ENCODE measurements around the gene IRF7.
"Not testable (repeated sequence)": the region's sequence is repeated elsewhere in the genome, so short reads cannot be mapped to it uniquely, and the experiment has no call there.

The IRF7 gene

GRCh38 chr11:615504-616319 is at the start of gene IRF7:
IRF7 (minus strand) TSS chr11:615950; CDS start chr11:615364, 586 bp downstream.
- peak; percentile 39 for DNase-seq (ENCODE audit: low read depth)

DNA sequence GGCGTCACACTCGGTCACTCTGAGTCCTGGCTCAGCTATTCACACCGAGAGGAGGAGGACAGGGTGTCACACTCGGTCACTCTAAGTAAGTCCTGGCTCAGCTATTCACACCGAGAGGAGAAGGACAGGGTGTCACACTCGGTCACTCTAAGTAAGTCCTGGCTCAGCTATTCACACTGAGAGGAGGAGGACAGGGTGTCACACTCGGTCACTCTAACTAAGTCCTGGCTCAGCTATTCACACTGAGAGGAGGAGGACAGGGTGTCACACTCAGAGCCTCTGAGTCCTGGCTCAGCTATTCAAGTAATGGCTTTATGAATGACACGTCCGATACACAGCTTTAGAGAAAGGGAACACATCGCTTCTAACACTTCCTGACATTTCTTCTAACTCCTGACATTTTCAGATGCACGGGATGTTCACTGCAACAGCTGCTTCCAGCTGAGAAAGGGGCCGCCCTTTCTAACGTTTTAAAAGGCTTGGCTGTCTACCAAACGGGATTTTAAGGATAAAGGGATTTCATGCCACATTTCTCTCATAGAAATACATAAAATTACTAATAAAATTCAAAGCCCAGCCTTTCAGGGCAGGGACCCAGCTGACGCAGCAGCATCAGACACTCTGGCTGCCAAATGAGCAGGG is 49.4 kb upstream of the IRF7 start:
- DNase-seq (ENCODE audit: low read depth), result no peak

DNA sequence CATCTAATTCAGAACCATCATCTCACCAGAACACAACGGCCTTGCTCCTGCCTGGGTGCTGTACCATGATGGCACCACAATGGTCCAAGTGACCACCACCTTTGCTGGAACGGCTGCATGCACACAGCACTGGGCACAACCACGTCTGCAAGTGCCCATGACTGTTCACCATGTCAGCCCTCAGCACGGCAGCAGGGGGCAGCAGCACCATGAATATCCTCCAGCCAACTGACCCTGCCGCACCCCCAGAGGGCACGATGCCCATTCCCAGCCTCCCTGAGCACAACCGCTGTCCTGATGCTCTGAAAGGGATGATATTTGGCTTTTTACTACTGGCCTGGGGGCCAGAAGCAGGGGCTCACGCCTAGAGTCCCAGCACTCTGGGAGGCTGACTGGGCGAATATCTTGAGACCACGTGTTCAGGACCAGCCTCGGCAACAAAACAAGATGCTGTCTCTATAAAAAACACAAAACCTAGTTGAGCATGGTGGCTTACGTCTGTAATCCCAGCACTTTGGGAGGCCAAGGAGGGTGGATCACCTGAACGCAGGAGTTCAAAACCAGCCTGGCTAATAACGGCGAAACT is 47.0 kb upstream of the IRF7 start:
- no peak for DNase-seq (ENCODE audit: low read depth)

DNA sequence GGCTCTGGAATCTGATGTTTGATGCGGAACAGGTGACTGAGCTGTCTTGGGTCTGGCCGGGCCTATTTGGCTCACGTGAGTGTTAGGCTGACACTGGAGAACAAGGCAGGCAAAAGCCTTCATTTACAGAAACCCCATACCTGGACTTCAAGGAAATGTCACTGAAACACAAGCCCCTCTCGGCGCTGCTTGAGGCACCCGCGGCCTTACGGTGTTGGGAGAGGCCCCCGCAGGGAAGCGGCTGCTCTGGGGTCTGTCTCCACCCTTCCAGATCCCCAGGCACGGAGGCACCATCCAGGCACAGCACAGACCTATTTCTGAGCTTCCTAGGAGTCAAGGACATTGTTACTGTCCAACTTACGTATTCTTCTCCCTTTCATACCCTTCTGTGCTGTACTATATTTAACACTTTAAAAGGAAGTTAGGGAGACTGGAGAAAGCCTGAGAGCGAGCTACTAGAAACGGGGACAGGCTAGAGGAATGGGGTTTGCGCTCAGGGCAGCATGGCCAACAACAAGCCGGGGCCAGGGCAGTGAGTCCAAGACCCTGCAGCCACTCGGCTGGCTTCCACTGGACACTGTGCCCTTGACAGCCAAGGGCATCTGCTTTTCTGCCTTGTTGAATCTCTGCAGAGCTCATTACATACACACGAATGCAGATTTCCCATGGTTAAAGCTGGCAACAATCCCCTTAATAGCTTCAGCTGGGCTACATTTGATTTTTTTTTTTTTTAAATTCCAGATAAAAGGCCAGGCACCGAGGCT is 45.1 kb upstream of the IRF7 start:
- no peak for DNase-seq (ENCODE audit: low read depth)

- DNase-seq (ENCODE audit: low read depth), result no peak
Measured at GRCh38 chr11:660281-660680, 44.5 kb upstream of the IRF7 start.

DNA sequence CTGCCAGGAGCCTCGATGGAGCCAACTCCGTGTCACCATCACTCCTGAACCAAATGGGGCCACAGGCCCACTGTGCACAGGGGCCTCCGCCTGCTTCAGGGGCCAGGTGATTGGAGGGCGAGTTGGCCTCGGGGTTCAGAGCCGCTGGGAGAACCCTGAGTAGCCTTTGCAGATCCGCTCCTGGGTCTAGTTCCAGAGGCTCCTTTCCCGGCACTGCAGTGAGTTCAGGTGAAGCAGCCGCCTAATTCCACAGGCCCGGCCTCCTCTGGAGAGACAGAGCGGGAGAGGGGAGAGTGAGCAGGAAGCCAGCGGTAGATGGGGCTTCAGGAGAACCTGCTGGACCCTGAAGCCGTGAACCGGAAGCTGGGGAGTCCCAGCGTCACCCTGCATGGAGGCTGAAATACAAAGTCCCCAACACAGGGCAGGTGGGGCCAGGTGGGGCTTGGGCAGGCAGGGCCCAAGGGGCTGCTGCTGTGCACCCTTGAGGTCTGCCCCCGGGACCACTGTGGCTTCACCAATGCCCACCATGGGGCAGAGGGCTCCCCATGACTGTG is 43.9 kb upstream of the IRF7 start:
- DNase-seq (ENCODE audit: low read depth), result no peak

DNA sequence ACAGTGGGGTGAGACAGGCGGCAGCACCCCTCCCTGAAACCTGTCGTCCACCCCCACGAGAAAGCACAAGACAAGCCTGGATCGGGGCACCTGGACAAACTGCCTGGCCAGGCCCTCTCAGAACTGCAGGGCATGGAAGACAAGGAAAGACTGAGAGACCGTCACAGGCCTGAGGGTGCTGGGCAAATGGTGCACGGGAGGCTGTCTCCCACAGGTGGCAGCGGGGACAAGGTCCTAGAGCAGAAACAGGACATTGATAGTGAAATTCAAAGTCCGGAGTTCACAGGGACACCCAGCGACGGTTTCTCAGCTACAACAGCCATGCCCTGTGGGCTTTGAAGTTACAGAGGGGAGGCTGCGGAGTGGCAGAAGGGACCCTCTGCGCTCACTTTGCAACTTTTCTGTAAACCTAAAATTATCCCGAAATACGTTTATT is 42.0 kb upstream of the IRF7 start:
- no peak for DNase-seq (ENCODE audit: low read depth)

DNA sequence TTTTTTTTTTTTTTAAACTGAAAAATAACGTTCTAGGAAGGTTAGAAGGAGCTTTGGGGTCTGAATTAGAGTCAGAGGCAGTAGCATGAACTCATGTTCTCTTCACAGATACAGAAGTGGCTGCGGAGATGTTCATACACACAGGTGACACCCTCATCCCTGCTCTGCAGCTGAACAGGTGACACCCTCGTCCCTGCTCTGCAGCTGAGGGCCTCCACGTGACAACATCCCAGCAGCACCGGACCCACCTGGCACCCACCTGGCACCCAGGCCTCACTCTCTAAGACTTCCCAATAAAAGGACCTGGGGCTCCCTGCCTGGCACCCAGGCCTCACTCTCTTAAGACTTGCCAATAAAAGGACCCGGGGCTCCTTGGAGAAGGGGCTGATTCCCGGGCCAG is 41.1 kb upstream of the IRF7 start:
- no peak for DNase-seq (ENCODE audit: low read depth)

DNA sequence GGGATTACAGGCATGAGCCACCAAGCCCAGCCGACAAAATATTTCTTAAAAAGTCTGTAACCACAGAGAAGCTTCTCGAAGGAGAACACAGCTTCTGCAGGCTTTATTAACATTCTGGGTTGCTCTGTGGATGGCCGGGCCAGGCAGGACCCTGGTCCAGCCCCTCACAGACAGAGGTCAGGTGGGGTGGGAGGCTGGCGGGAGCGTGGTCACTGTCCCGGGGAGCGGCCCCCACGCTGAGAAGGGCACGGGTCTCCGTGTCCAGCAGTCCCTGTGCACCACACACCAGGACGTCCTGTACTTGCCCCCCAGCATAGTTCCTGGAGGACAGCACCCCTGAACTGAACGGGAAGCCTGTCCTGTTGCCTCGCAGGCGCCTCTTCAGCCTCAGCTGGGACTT is 40.7 kb upstream of the IRF7 start:
- DNase-seq (ENCODE audit: low read depth), result no peak

GRCh38 chr11:655036-655726 is 39.4 kb upstream of the IRF7 start:
- DNase-seq (ENCODE audit: low read depth), result no peak

GRCh38 chr11:654444-654843 is 38.7 kb upstream of the IRF7 start:
- DNase-seq (ENCODE audit: low read depth), result not testable (repeated sequence)

DNA sequence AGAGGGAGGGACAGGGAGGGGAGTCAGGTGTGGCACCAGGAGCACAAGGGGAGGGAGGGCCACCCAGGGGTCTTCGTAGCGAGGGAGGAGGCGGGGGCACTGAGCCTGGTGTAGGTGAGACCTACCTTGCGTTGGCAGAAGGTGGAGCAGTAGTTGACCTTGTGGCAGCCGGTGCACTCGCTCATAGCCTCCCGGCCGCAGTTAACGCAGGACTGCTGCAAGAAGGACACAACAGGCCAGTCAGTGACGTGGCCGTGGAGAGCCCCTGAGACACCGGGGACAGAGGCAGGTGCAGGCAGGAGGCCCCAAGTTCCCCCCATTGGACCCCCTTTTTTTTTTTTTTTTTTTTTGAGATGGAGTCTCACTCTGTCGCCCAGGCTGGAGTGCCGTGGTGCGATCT is 38.1 kb upstream of the IRF7 start:
- no peak for DNase-seq (ENCODE audit: low read depth)

GRCh38 chr11:653136-653535 is 37.4 kb upstream of the IRF7 start:
- not testable (repeated sequence) for DNase-seq (ENCODE audit: low read depth)

GRCh38 chr11:650482-650881 is 34.7 kb upstream of the IRF7 start:
- no peak for DNase-seq (ENCODE audit: low read depth)

- not testable (repeated sequence) for DNase-seq (ENCODE audit: low read depth)
Measured at GRCh38 chr11:647672-648158, 32.0 kb upstream of the IRF7 start.

GRCh38 chr11:646214-646613 is 30.5 kb upstream of the IRF7 start:
- DNase-seq (ENCODE audit: low read depth), result no peak

- DNase-seq (ENCODE audit: low read depth), result no peak
Measured at GRCh38 chr11:645536-645935, 29.8 kb upstream of the IRF7 start.

DNA sequence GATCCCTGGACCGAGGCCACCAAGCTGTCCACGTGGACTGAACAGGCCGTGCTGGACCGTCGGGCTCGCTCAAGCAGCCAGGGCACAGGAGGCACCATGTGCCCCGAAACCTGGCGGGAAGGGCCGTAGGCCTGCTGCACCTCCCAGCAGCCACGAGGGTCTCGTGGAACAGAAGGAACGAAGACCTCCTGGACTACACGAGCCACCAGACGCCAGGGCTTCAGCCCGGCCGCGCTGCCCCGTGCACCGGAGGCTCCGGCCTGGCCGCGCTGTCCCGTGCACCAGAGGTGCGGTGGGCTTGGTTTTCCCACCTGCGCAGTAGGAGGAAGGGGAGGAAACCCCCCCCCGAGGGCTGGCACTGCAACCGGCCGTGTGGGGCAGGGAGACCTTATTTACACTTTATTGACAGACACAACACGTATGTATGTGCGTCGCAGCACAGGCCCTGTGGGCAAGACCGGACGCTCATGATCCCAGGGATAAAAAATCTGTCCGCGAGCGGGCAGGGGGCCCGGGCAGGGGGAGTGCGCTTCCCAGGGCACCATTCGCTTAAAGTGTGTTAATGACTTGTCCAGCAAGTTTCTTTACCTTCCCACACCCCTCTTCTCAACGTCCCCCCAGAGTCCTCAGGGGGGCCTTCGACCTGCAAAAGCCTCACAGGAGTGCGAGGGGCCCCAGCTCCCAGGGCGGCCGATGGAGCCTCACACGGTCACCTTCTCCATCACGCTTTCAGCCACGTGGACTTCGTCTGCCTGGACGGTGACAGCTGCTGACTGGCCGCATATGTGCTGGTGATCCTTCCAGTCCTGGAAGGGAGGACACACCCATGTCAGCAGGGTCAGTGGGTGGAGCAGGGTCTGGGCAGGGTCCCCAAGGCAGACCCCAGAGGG is 28.3 kb upstream of the IRF7 start:
- no peak for DNase-seq (ENCODE audit: low read depth)

- DNase-seq (ENCODE audit: low read depth), result no peak
Measured at GRCh38 chr11:643366-643765, 27.6 kb upstream of the IRF7 start.

- DNase-seq (ENCODE audit: low read depth), result no peak
Measured at GRCh38 chr11:641806-642370, 26.1 kb upstream of the IRF7 start.
